ENCODE data around the gene ALOX5AP. TPM values are rescaled to one million over a fixed set of nuclear protein-coding genes. Genes with fewer than 3 reads are reported as not detected.

ALOX5AP gene
- total RNA-seq, 1 experiment from 2014 or later = 1.1 TPM

DNA sequence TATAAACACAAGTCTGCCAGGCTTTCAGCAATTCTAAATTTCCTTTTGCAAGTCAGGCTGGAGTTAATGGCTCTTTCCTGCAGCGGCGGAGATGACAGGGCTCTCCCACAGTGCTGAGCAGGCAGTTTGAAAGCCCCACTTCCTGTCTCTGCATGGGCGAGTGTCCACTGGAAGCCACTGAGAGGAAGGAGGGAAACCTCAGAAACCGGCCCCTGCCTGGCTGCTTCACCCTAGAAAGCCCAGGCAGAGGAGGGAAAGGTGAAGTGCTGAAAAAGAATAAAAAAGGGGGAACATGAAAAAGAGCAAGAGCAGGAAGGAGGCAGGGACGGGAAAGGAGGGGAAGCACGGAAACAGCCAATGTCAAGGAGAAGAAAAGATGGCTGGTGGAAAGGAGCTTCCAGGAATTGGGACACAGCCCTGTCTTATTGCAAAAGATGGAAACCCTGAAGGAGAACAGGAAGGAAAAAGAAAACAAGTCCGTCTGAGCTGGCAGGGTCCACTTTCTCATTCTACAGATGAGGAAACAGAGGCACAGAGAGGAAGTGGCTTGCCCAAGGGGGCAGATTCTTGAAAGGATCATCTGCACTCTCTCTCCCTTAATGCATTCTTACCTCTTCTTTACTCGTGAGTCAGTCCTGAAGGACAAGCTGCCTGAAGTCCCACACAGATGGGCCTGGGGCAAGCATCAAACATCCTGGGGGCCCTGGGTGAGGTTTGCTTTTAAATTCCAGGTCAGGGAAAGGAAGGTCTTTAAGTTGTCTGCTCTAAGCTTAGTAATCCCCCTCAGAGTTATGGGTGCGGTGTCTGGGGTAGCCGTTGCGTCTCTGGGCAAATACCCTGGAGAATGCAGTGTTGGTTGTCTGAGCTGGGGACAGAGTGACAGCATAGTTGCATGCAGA, 38.8 kb upstream of the ALOX5AP start:
- Mint-ChIP-seq H3K27me3 (ENCODE audit: insufficient read depth, unreplicated experiment) (peaks cover 8% of the 10 kb centered on the region), H3K36me3 (ENCODE audit: insufficient read depth, unreplicated experiment) (no peaks in the 10 kb centered on the region), H3K4me1 (ENCODE audit: low read depth, unreplicated experiment) (peaks cover 7% of the 10 kb centered on the region), H3K4me3 (ENCODE audit: unreplicated experiment) (no peak overlapping the region), H3K27ac (ENCODE audit: unreplicated experiment) (no peak overlapping the region), H3K9me3 (ENCODE audit: unreplicated experiment) (no peaks in the 10 kb centered on the region)
- Histone ChIP-seq H3K36me3 (ENCODE audit: control insufficient read depth, insufficient read depth, low read length) (no peaks in the 10 kb centered on the region), H3K4me1 (no peaks in the 10 kb centered on the region), H3K27me3 (replicated peaks; ENCODE audit: control insufficient read depth, insufficient read depth, low read length) (no peaks in the 10 kb centered on the region), H3K4me3 (ENCODE audit: low read depth, low read length) (no peak overlapping the region), H3K9me3 (no peaks in the 10 kb centered on the region)
- ChIA-PET POLR2A (interaction anchor here (0.5 to 0.6 kb wide), 2 partner anchors 84 to 274 kb away, joined by 3 to 8 read pairs; partner anchors contain the start of gene UBE2L5), CTCF (no interaction called here)
- TF ChIP-seq, protein P1, sequence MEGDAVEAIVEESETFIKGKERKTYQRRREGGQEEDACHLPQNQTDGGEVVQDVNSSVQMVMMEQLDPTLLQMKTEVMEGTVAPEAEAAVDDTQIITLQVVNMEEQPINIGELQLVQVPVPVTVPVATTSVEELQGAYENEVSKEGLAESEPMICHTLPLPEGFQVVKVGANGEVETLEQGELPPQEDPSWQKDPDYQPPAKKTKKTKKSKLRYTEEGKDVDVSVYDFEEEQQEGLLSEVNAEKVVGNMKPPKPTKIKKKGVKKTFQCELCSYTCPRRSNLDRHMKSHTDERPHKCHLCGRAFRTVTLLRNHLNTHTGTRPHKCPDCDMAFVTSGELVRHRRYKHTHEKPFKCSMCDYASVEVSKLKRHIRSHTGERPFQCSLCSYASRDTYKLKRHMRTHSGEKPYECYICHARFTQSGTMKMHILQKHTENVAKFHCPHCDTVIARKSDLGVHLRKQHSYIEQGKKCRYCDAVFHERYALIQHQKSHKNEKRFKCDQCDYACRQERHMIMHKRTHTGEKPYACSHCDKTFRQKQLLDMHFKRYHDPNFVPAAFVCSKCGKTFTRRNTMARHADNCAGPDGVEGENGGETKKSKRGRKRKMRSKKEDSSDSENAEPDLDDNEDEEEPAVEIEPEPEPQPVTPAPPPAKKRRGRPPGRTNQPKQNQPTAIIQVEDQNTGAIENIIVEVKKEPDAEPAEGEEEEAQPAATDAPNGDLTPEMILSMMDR (IDR thresholded peaks at IDR 0.05; ENCODE audit: insufficient read depth in 1 of 2, low read depth in 1 of 2, low read length in 1 of 2, severe bottlenecking in 1 of 2, unreplicated experiment in 1 of 2) = no peak
- DNase-seq = no peak
- intact Hi-C loops (cut with micrococcal nuclease; ENCODE audit: unreplicated experiment) = no loop called here
- BruUV-seq (replicated peaks) = no TSS peak

- CTCF ChIA-PET = no interaction called here
- Histone ChIP-seq H3K36me3 (ENCODE audit: control insufficient read depth, insufficient read depth, low read length) (no peaks in the 10 kb centered on the region), H3K9me3 (no peaks in the 10 kb centered on the region), H3K4me1 (no peaks in the 10 kb centered on the region), H3K4me3 (ENCODE audit: low read depth, low read length) (no peak overlapping the region), H3K27me3 (replicated peaks; ENCODE audit: control insufficient read depth, insufficient read depth, low read length) (no peaks in the 10 kb centered on the region)
- peaks cover 8% of the 10 kb centered on the region for H3K27me3 Mint-ChIP-seq (ENCODE audit: insufficient read depth, unreplicated experiment)
- POLR2A ChIA-PET = interaction anchor here (0.5 to 0.6 kb wide), 2 partner anchors 83 to 275 kb away, joined by 3 to 8 read pairs; partner anchors contain the start of gene UBE2L5
- H3K27ac Mint-ChIP-seq (ENCODE audit: unreplicated experiment) = no peak overlapping the region
- no TSS peak for BruUV-seq (replicated peaks)
- no peaks in the 10 kb centered on the region for H3K36me3 Mint-ChIP-seq (ENCODE audit: insufficient read depth, unreplicated experiment)
- intact Hi-C loops (cut with micrococcal nuclease; ENCODE audit: unreplicated experiment) = no loop called here
- H3K4me3 Mint-ChIP-seq (ENCODE audit: unreplicated experiment) = no peak overlapping the region
- no peak for DNase-seq
- TF ChIP-seq, protein P1 (IDR thresholded peaks at IDR 0.05; ENCODE audit: insufficient read depth in 1 of 2, low read depth in 1 of 2, low read length in 1 of 2, severe bottlenecking in 1 of 2, unreplicated experiment in 1 of 2) = no peak
- H3K4me1 Mint-ChIP-seq (ENCODE audit: low read depth, unreplicated experiment) = peaks cover 7% of the 10 kb centered on the region
- H3K9me3 Mint-ChIP-seq (ENCODE audit: unreplicated experiment) = no peaks in the 10 kb centered on the region
Measured at GRCh38 chr13:30697177-30697953, 38.0 kb upstream of the ALOX5AP start.

DNA sequence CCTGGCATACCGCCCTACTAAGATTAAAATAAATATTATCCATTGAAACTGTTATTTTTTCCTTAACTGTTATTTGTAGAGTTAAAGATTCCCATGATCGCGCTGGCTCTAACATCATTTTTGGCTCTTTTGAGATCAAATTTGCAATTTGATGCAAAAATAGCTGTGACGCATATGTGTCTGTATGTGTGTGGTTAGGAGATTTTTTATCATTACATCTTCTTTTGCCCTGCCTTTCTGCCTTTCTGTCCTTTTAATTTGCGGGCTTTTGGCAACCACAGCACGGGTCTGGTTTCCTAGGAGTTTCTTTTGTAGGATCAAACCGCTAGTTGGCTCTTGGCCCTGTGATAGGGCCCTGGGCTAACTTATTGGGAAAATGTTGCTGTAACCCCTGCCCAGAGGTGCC, 37.3 kb upstream of the ALOX5AP start:
- Histone ChIP-seq H3K4me1 (no peaks in the 10 kb centered on the region), H3K4me3 (ENCODE audit: low read depth, low read length) (no peak overlapping the region), H3K27me3 (replicated peaks; ENCODE audit: control insufficient read depth, insufficient read depth, low read length) (no peaks in the 10 kb centered on the region), H3K36me3 (ENCODE audit: control insufficient read depth, insufficient read depth, low read length) (no peaks in the 10 kb centered on the region), H3K9me3 (no peaks in the 10 kb centered on the region)
- intact Hi-C loops (cut with micrococcal nuclease; ENCODE audit: unreplicated experiment) = no loop called here
- H3K27me3 Mint-ChIP-seq (ENCODE audit: insufficient read depth, unreplicated experiment) = peaks cover 8% of the 10 kb centered on the region
- H3K4me1 Mint-ChIP-seq (ENCODE audit: low read depth, unreplicated experiment) = peaks cover 7% of the 10 kb centered on the region
- TF ChIP-seq, protein P1 (IDR thresholded peaks at IDR 0.05; ENCODE audit: insufficient read depth in 1 of 2, low read depth in 1 of 2, low read length in 1 of 2, severe bottlenecking in 1 of 2, unreplicated experiment in 1 of 2) = no peak
- H3K27ac Mint-ChIP-seq (ENCODE audit: unreplicated experiment) = no peak overlapping the region
- ChIA-PET CTCF (no interaction called here), POLR2A (no interaction called here)
- no peak for DNase-seq
- BruUV-seq (replicated peaks) = no TSS peak
- no peaks in the 10 kb centered on the region for H3K36me3 Mint-ChIP-seq (ENCODE audit: insufficient read depth, unreplicated experiment)
- H3K9me3 Mint-ChIP-seq (ENCODE audit: unreplicated experiment) = no peaks in the 10 kb centered on the region
- H3K4me3 Mint-ChIP-seq (ENCODE audit: unreplicated experiment) = no peak overlapping the region
